GM12874 (cell line): ENCODE measurements around the gene TOX3.

Experiments used
- CTCF ChIP-seq: IDR thresholded peaks from 2 replicates; pipeline ENCODE4 v1.5.1; 2011; ENCODE audit warnings: low read depth, mild to moderate bottlenecking, control low read depth, low read length, moderate library complexity; ENCODE audit not compliant: insufficient read depth

TOX3 gene

GRCh38 chr16:52446080-52446479, 100.9 kb downstream of the TOX3 start:
- no peak for TF ChIP-seq CTCF

GRCh38 chr16:52441886-52442285, 105.1 kb downstream of the TOX3 start:
- TF ChIP-seq CTCF = no peak

GRCh38 chr16:52440248-52440647, 106.7 kb downstream of the TOX3 start:
- no peak for TF ChIP-seq CTCF

DNA sequence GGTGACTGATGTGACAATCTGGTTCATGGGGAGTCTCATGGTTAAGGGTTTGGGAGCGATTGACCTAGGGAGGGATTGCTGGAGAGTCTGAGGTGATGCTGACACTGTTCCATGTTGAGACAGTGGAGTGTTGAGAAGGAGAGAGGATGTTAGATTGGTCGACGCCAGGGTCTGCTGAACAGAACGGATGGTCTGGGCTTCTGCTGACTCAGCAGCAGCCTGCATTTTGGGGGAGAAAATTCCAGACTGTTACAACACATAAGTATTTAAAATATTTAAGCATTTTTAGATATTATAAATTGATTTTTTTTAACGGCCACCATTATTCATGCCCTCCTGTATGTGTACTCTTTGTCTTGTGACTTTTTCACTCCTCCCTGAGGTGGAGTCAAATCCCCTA, 107.2 kb downstream of the TOX3 start:
- TF ChIP-seq CTCF = no peak

GRCh38 chr16:52439171-52439701, 107.7 kb downstream of the TOX3 start:
- no peak for TF ChIP-seq CTCF

DNA sequence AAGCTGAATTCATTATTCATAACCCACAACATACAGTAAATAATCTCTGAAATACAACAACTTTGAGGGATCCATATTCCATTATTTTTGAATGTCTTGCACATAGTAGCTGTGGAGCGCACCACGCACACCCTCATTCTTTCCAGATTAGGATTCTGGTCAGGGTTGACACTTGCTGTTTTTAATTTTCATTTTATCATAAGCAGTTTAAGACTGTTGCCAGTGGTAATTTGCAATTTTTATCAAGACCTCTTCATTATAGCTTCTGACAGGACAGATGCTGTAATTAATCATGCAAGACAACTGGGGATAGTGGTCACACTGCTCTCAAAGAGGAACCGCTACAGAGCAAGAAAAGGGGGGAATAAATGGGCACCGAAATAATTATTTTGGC, 109.7 kb downstream of the TOX3 start:
- no peak for TF ChIP-seq CTCF

DNA sequence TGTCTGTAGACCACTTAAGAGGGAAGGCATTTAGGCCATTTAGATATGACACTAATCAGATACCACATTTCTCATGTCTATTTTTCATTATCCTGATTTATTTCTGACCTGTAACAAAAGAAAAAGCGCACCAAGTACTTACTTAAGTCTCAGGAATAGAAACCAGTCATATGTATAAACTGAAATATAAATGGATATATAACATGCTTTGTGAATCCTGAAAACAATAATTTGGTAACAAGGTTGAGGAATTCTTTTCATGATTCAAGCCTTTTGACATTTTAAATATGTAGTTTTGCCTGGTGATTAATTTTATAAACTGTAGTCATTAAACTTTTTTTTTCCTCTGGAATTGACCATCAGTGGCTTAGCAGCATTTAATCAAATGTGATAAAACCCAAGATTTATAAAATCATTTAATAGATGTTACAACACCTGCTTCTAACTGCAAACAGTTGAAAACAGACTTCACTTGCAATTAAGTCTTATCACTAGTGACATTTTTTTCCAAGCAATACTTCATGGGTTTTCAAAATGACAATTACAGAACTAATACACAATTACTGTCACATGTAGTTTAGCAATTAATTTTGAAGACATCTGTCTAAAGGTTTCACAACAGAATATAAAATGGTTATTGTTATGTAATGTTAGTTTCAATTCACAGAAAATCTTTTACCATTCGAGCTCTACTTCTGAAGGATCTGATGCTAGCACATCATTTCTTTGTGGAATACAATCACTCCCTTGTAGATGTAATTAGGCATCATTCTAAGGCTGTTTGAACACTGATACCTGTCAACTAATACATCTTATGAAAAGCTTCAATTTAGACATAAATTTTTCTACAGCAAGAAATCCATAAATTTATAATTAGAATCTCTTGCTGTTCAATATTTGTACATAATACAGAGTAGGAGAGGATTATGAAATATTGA, 110.3 kb downstream of the TOX3 start:
- TF ChIP-seq CTCF = no peak
